OCI-LY7 (cell line): Measurements from ENCODE around the gene ITPA.

Source experiments
- EZH2phosphoT487 ChIP-seq: fragments of 200-600 bp; sonication (generic); IDR thresholded peaks from 2 replicates; pipeline ENCODE4 v1.6.1; 2018; ENCODE audit warnings: low read depth, borderline replicate concordance, mild to moderate bottlenecking, mixed run types, antibody characterized with exemption, low read length, moderate library complexity, mixed read lengths
- TF ChIP-seq, protein P1 (sequence below): fragments of 200-600 bp; sonication (generic); conservative IDR thresholded peaks from 2 replicates; pipeline ENCODE4 v1.5.1; 2014; ENCODE audit warnings: mild to moderate bottlenecking, antibody characterized with exemption, low read length, moderate library complexity, mixed read lengths

DNA sequence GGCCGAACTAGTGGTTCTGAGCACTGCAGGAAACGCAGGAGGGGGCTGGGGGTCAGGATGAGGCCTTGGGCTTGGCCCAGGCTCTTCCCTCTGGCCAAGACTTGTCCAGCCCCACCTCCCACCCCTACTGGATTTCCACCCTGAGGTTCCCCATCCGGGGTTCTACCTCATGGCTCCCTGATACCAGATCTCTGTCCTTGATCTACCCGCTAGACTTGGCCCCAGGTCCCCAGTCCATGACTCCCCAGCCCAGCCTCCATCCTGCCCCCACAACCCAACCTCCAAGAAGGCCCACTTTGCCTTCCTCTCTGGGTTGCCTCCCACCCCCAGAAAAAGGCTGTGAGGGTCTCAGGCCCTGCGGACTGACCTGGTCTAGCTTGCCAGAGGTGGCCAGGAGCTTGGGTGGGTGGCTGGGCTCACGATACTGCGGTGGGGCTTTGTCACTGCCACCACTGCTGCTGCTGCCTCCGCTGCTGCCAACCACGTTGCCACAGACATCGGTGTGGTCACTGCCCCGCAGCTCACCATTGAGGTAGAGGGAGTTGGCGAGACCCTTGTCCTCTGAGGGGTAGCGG, 42.9 kb upstream of the ITPA start:
- TF ChIP-seq, protein P1, sequence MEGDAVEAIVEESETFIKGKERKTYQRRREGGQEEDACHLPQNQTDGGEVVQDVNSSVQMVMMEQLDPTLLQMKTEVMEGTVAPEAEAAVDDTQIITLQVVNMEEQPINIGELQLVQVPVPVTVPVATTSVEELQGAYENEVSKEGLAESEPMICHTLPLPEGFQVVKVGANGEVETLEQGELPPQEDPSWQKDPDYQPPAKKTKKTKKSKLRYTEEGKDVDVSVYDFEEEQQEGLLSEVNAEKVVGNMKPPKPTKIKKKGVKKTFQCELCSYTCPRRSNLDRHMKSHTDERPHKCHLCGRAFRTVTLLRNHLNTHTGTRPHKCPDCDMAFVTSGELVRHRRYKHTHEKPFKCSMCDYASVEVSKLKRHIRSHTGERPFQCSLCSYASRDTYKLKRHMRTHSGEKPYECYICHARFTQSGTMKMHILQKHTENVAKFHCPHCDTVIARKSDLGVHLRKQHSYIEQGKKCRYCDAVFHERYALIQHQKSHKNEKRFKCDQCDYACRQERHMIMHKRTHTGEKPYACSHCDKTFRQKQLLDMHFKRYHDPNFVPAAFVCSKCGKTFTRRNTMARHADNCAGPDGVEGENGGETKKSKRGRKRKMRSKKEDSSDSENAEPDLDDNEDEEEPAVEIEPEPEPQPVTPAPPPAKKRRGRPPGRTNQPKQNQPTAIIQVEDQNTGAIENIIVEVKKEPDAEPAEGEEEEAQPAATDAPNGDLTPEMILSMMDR = no peak
- TF ChIP-seq EZH2phosphoT487 = no peak
